ENCODE results near the gene CAPN14.

DNA sequence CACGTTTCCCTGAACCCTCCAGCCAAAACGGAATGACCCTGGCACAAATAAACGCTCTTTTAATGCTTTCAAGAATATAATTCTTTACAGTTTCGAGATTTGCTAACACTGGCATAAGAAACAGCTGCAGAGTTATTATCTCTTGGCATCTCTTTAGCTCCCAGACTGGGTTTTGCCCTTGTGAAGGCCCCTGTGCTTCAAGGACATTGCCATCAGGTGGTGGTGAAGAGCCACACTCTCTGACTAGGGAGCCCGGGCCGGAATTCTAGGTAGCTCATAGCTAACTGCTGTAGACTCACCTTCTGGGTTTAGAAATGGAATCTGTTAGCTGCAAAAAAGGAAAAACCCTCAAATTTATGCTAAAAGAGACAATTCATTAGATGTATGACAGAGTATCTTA is 65.8 kb downstream of the CAPN14 start:
- TF ChIP-seq, protein P1, sequence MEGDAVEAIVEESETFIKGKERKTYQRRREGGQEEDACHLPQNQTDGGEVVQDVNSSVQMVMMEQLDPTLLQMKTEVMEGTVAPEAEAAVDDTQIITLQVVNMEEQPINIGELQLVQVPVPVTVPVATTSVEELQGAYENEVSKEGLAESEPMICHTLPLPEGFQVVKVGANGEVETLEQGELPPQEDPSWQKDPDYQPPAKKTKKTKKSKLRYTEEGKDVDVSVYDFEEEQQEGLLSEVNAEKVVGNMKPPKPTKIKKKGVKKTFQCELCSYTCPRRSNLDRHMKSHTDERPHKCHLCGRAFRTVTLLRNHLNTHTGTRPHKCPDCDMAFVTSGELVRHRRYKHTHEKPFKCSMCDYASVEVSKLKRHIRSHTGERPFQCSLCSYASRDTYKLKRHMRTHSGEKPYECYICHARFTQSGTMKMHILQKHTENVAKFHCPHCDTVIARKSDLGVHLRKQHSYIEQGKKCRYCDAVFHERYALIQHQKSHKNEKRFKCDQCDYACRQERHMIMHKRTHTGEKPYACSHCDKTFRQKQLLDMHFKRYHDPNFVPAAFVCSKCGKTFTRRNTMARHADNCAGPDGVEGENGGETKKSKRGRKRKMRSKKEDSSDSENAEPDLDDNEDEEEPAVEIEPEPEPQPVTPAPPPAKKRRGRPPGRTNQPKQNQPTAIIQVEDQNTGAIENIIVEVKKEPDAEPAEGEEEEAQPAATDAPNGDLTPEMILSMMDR (IDR thresholded peaks at IDR 0.05; ENCODE audit: insufficient read depth, low read length) = no peak
- TF ChIP-seq GABPA (IDR thresholded peaks at IDR 0.05; ENCODE audit: low read depth) = no peak
